ENCODE measurements around the gene KIAA0753. TPM values are rescaled to one million over a fixed set of nuclear protein-coding genes. Genes with fewer than 3 reads are reported as not detected.

KIAA0753 gene
- total RNA-seq, 1 experiment from 2014 or later: 6.9 TPM

DNA sequence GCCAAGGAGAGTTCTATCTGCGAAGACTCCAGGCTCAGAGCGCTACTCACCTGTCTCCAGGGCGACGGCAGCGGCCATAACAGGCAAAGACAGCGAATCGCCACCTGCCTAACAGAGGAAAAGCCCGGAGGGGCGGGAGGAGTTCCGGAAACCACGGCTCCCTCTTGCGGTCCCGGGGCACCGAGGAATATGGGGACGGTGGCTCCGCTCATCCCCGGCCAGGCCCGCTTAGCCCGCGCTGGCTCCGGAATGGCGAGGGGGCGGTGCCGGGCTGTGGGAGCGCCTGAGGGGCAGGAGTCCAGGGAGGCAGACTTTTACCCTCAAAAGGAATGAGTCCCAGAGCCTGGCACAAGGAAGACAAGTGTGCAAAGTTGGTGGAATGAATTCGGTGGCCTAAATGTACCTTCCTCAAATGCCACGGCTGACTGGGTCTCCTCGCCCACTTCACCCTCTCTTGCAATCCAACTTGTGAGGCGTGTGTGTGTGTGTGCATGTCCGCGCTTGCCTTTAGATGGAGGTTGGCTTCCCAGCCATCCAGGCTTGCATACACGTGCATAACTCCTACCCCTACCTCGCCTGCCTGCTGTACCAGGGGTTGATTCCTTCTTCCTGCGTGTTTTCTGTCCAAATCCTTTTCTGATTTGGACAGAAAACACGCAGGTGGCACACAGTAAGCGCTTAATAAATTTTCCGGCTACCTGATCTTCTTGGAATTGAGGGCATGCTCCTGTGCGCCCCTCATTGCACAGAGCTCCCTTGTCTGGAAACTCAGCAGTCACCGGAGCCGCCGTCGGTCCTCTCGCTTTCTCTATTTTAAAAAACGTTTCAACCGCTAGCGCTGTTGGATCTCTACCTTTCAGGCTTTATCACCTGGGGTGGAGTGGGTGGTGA lies 14.6 kb upstream of the KIAA0753 start:
- no peaks in the 10 kb centered on the region for H3F3A ChIP-seq (ENCODE audit: low read length, unreplicated experiment)
- intact Hi-C loops (cut with micrococcal nuclease): no loop called here
- BruUV-seq (replicated peaks): no TSS peak
- ChIA-PET POLR2A (ENCODE audit: unreplicated experiment) (no interaction called here), CTCF (no interaction called here)
- peaks cover 33% of the 10 kb centered on the region for H3K79me2 ChIP-seq (ENCODE audit: low read length)
- H4K20me1 ChIP-seq (ENCODE audit: low read length): peaks cover 6% of the 10 kb centered on the region; the same call in 1 of the 2 replicates
- ATAC-seq (no peak), DNase-seq (no peak)
- TF ChIP-seq EZH2phosphoT487 (IDR thresholded peaks at IDR 0.05; ENCODE audit: borderline replicate concordance, low read length) (no peak), EZH2 (IDR thresholded peaks at IDR 0.05; ENCODE audit: low read length, unreplicated experiment) (no peak)
- TF ChIP-seq, protein P1, sequence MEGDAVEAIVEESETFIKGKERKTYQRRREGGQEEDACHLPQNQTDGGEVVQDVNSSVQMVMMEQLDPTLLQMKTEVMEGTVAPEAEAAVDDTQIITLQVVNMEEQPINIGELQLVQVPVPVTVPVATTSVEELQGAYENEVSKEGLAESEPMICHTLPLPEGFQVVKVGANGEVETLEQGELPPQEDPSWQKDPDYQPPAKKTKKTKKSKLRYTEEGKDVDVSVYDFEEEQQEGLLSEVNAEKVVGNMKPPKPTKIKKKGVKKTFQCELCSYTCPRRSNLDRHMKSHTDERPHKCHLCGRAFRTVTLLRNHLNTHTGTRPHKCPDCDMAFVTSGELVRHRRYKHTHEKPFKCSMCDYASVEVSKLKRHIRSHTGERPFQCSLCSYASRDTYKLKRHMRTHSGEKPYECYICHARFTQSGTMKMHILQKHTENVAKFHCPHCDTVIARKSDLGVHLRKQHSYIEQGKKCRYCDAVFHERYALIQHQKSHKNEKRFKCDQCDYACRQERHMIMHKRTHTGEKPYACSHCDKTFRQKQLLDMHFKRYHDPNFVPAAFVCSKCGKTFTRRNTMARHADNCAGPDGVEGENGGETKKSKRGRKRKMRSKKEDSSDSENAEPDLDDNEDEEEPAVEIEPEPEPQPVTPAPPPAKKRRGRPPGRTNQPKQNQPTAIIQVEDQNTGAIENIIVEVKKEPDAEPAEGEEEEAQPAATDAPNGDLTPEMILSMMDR (conservative IDR thresholded peaks at IDR 0.05; ENCODE audit: low read depth, low read length): no peak
- no peaks in the 10 kb centered on the region for H3K27me3 ChIP-seq (ENCODE audit: low read length)
- peaks cover 23% of the 10 kb centered on the region for H3K4me1 ChIP-seq (ENCODE audit: insufficient read depth, low read length)
- H3K9me3 ChIP-seq (ENCODE audit: low read length): no peaks in the 10 kb centered on the region
- no peak overlapping the region for H2AFZ ChIP-seq (ENCODE audit: low read length)
- no peak overlapping the region for H3K4me2 ChIP-seq (ENCODE audit: low read length)
- no peaks in the 10 kb centered on the region for H3K36me3 ChIP-seq (ENCODE audit: low read depth, low read length)
- H3K9ac ChIP-seq (ENCODE audit: low read length): no peak overlapping the region
- H3K9me2 ChIP-seq (replicated peaks; ENCODE audit: low read length): no peaks in the 10 kb centered on the region
- H3K4me3 ChIP-seq (ENCODE audit: low read length): no peak overlapping the region
- no peak overlapping the region for H3K27ac ChIP-seq (ENCODE audit: low read length)

- peak overlapping the region; percentile 89 for H2AFZ ChIP-seq (ENCODE audit: low read length)
- peaks cover 13% of the 10 kb centered on the region for H3K36me3 ChIP-seq (ENCODE audit: low read depth, low read length)
- TF ChIP-seq EZH2 (IDR thresholded peaks at IDR 0.05; ENCODE audit: low read length, unreplicated experiment) (no peak), EZH2phosphoT487 (IDR thresholded peaks at IDR 0.05; ENCODE audit: borderline replicate concordance, low read length) (no peak)
- TF ChIP-seq, protein P1 (conservative IDR thresholded peaks at IDR 0.05; ENCODE audit: low read depth, low read length): no peak
- peak; percentile 11 for ATAC-seq
- H3F3A ChIP-seq (ENCODE audit: low read length, unreplicated experiment): no peaks in the 10 kb centered on the region
- ChIA-PET POLR2A (ENCODE audit: unreplicated experiment) (interaction anchor here (0.6 kb wide), 1 partner anchor 368 kb away, joined by 3 read pairs; no protein-coding TSS in a partner anchor), CTCF (no interaction called here)
- peak overlapping the region; percentile 100 for H3K4me3 ChIP-seq (ENCODE audit: low read length)
- H3K27ac ChIP-seq (ENCODE audit: low read length): peak overlapping the region; percentile 90
- intact Hi-C loops (cut with micrococcal nuclease): no loop called here
- peaks cover 21% of the 10 kb centered on the region for H4K20me1 ChIP-seq (ENCODE audit: low read length)
- H3K9me3 ChIP-seq (ENCODE audit: low read length): no peaks in the 10 kb centered on the region
- H3K9ac ChIP-seq (ENCODE audit: low read length): peak overlapping the region; percentile 97
- H3K9me2 ChIP-seq (replicated peaks; ENCODE audit: low read length): no peaks in the 10 kb centered on the region
- no TSS peak for BruUV-seq (replicated peaks)
- peaks cover 26% of the 10 kb centered on the region for H3K4me1 ChIP-seq (ENCODE audit: insufficient read depth, low read length)
- peak overlapping the region; percentile 86 for H3K4me2 ChIP-seq (ENCODE audit: low read length)
- no peak for DNase-seq
- H3K79me2 ChIP-seq (ENCODE audit: low read length): peaks cover 64% of the 10 kb centered on the region
- H3K27me3 ChIP-seq (ENCODE audit: low read length): no peaks in the 10 kb centered on the region
Observed at GRCh38 chr17:6651919-6652452, 11.5 kb upstream of the KIAA0753 start.
